ENCODE measurements around the gene SPPL2C.

Gene SPPL2C

DNA sequence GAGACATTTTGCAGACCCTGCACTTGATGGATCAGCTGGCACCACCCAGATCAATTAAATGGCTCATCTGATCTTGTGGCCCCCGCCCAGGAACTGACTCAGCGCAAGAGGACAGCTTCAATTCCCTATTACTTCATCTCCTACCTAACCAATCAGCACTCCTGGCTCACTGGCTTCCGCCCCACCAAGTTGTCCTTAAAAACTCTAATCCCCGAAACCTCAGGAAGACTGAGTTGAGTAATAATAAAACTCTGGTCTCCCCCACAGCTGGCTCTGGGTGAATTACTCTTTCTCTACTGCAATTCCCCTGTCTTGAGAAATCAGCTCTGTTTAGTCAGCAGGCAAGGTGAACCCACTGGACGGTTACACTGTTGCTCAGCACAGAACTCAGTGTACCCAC lies 23.6 kb downstream of the SPPL2C start:
- Histone ChIP-seq H3K4me3 (ENCODE audit: low read length) (no peak overlapping the region), H3K4me2 (ENCODE audit: low read length) (no peak overlapping the region), H3K36me3 (ENCODE audit: insufficient read depth, low read length) (no peaks in the 10 kb centered on the region), H3K9me3 (replicated peaks; ENCODE audit: low read length) (no peaks in the 10 kb centered on the region), H3K4me1 (ENCODE audit: control insufficient read depth, insufficient read depth, low read length) (no peaks in the 10 kb centered on the region), H3K9ac (ENCODE audit: low read depth, low read length) (no peak overlapping the region), H3K27me3 (ENCODE audit: control insufficient read depth, insufficient read depth, low read length) (peaks cover 34% of the 10 kb centered on the region)

DNA sequence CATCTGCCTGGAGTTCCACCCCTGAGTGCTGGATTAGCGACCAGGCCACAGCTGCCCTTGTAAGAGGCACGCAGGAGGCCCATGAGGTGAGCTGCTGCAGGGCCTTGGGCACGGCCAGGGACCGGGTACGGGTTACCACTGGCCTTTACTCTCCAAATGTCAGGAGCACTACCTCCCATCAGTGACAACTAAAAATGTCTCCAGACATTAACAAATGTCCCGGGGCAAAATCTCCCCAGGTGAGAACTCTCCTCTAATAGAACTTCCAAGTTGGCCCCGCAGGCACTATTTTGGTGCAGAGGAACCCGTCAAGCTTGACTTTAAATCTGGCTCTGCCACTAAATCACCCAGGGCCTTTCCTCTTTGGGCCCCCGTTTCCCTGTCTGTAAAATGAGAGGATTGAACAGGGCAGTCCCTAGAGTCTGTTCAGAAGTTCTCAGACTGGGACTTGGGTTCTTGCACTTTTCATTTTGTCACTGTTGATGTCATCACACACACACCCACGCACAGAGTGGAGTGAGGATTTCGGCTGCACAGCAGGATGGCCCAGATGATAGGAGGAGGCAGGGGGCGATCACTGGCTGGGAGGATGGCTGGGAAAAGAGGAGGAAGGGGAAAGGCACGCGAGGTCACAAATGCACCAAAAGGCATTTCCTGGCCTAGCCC lies 25.1 kb downstream of the SPPL2C start:
- no peaks in the 10 kb centered on the region for H3K36me3 ChIP-seq (ENCODE audit: insufficient read depth, low read length)
- H3K4me2 ChIP-seq (ENCODE audit: low read length), result no peak overlapping the region
- H3K27me3 ChIP-seq (ENCODE audit: control insufficient read depth, insufficient read depth, low read length), result peaks cover 29% of the 10 kb centered on the region
- no peak overlapping the region for H3K4me3 ChIP-seq (ENCODE audit: low read length)
- no peaks in the 10 kb centered on the region for H3K9me3 ChIP-seq (replicated peaks; ENCODE audit: low read length)
- H3K9ac ChIP-seq (ENCODE audit: low read depth, low read length), result no peak overlapping the region
- no peaks in the 10 kb centered on the region for H3K4me1 ChIP-seq (ENCODE audit: control insufficient read depth, insufficient read depth, low read length)

DNA sequence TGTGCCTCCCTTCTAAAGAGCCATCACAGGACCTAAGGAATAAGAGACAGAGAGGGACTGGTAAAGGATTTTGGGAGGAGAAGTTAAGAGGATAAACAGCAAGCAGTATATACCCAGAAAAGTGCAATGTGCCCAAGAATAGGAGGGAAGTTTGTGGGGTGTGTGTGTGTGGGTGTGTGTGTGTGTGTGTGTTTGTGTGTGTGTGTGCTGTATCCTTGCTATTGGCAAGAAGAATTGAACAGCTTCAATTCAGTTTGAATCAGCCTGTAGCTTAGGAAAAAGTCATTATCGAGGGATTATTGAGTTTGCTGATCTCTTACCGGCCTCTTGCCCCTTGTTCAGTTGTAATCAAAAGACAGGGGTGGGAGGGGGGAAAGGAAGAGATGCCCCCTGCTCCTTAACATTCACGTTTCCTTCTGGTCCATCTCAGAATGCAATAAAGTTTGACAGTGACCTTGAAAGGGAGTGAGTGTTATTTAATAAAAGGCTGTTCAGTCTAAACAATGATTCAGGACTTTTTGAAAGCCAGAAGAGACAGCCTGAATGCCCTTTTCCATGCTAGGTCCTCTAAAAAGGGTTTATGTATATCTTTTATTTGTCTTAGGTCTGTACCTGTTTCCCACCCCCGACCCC lies 25.8 kb downstream of the SPPL2C start:
- H3K36me3 ChIP-seq (ENCODE audit: insufficient read depth, low read length), result no peaks in the 10 kb centered on the region
- peaks cover 25% of the 10 kb centered on the region for H3K27me3 ChIP-seq (ENCODE audit: control insufficient read depth, insufficient read depth, low read length)
- H3K9me3 ChIP-seq (replicated peaks; ENCODE audit: low read length), result no peaks in the 10 kb centered on the region
- no peaks in the 10 kb centered on the region for H3K4me1 ChIP-seq (ENCODE audit: control insufficient read depth, insufficient read depth, low read length)
- no peak overlapping the region for H3K9ac ChIP-seq (ENCODE audit: low read depth, low read length)
- no peak overlapping the region for H3K4me2 ChIP-seq (ENCODE audit: low read length)
- H3K4me3 ChIP-seq (ENCODE audit: low read length), result no peak overlapping the region

DNA sequence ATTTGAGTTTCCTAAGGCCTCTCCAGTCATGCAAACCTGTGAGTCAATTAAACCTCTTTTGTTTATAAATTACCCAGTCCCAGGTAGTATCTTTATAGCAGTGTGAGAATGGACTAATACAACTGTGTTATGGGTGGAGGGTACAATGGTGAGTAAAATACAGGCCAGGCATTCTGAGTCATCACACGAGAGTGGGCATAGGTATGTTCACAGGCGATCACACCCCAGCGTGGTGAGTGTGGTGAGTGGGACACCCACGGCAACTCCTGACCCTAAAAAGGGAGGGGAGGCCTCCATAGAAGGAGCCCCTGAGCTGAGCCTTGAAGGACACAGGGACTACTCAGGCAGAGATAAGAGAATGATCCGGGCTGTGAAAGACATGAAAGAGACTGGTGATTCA lies 27.0 kb downstream of the SPPL2C start:
- Histone ChIP-seq H3K4me3 (ENCODE audit: low read length) (no peak overlapping the region), H3K4me2 (ENCODE audit: low read length) (no peak overlapping the region), H3K9ac (ENCODE audit: low read depth, low read length) (no peak overlapping the region)

DNA sequence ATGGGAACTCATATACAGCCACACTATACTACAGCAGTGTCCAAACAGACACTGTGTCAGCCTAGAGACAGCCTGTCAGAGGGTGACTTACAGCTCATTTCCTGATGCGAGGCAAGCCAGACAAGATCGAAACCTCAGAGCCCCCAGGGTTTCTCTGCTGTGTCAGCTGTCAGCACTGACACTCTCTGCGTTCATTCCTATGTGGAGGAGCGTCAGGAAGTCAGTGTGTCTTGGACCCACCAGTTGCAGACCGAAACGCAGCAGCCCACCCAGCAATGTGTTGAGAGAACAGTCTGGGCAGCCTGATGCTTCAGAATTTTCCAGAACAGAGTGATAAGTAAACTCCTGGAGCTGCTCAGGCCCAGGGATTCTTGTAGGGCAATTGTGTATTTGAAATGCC lies 29.0 kb downstream of the SPPL2C start:
- no peak overlapping the region for H3K4me3 ChIP-seq (ENCODE audit: low read length)
- H3K27me3 ChIP-seq (ENCODE audit: control insufficient read depth, insufficient read depth, low read length), result peaks cover 18% of the 10 kb centered on the region
- no peaks in the 10 kb centered on the region for H3K9me3 ChIP-seq (replicated peaks; ENCODE audit: low read length)
- no peak overlapping the region for H3K4me2 ChIP-seq (ENCODE audit: low read length)
- H3K9ac ChIP-seq (ENCODE audit: low read depth, low read length), result no peak overlapping the region
- no peaks in the 10 kb centered on the region for H3K36me3 ChIP-seq (ENCODE audit: insufficient read depth, low read length)
- H3K4me1 ChIP-seq (ENCODE audit: control insufficient read depth, insufficient read depth, low read length), result no peaks in the 10 kb centered on the region

More for the DNA sequence above, 27.0 kb downstream of the SPPL2C start:
- Histone ChIP-seq H3K9me3 (replicated peaks; ENCODE audit: low read length) (no peaks in the 10 kb centered on the region), H3K4me1 (ENCODE audit: control insufficient read depth, insufficient read depth, low read length) (no peaks in the 10 kb centered on the region), H3K36me3 (ENCODE audit: insufficient read depth, low read length) (no peaks in the 10 kb centered on the region), H3K27me3 (ENCODE audit: control insufficient read depth, insufficient read depth, low read length) (peaks cover 20% of the 10 kb centered on the region)

DNA sequence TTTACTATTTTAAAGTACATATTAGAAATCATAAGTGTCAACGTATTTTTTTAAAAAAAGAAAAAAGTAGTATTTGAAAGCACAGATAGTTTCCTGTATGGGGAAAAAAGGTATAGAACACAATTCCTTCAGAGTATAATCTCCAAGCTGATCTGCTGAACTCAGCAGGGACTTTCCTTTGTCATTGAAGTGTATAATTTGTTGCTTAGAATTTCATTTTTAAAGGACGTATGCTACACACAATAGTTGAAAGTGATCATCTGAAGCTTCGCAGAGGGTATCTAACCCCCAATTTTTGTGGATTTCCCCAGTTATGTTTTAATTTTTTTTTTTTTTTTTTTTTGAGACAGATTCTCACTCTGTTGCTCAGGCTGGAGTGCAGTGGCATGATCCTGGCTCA lies 29.5 kb downstream of the SPPL2C start:
- Histone ChIP-seq H3K4me1 (ENCODE audit: control insufficient read depth, insufficient read depth, low read length) (no peaks in the 10 kb centered on the region), H3K36me3 (ENCODE audit: insufficient read depth, low read length) (no peaks in the 10 kb centered on the region), H3K4me2 (ENCODE audit: low read length) (no peak overlapping the region), H3K9ac (ENCODE audit: low read depth, low read length) (no peak overlapping the region), H3K4me3 (ENCODE audit: low read length) (no peak overlapping the region), H3K27me3 (ENCODE audit: control insufficient read depth, insufficient read depth, low read length) (peaks cover 18% of the 10 kb centered on the region), H3K9me3 (replicated peaks; ENCODE audit: low read length) (no peaks in the 10 kb centered on the region)

DNA sequence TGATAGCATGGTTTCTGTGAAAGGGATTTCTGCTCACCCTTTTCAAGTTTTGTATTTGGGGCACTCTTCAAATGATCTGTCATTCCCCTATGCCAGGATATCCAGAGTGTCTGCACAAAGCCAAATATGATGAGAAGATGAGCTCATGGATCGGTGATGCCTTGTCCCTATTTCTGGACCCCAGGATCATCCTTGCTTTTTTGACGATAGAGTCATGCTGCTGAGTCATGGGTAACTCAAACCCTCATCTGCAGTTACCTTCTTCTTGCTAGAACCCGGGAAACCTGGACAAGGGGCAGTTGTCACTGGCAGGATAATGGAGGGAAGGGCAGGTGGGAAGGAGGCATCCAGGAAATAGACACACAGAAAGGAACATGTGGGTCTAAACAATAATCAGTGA lies 31.9 kb downstream of the SPPL2C start:
- H3K27me3 ChIP-seq (ENCODE audit: control insufficient read depth, insufficient read depth, low read length), result peaks cover 15% of the 10 kb centered on the region
- no peaks in the 10 kb centered on the region for H3K36me3 ChIP-seq (ENCODE audit: insufficient read depth, low read length)
- no peaks in the 10 kb centered on the region for H3K4me1 ChIP-seq (ENCODE audit: control insufficient read depth, insufficient read depth, low read length)
- no peak overlapping the region for H3K9ac ChIP-seq (ENCODE audit: low read depth, low read length)
- no peak overlapping the region for H3K4me3 ChIP-seq (ENCODE audit: low read length)
- no peaks in the 10 kb centered on the region for H3K9me3 ChIP-seq (replicated peaks; ENCODE audit: low read length)
- no peak overlapping the region for H3K4me2 ChIP-seq (ENCODE audit: low read length)

DNA sequence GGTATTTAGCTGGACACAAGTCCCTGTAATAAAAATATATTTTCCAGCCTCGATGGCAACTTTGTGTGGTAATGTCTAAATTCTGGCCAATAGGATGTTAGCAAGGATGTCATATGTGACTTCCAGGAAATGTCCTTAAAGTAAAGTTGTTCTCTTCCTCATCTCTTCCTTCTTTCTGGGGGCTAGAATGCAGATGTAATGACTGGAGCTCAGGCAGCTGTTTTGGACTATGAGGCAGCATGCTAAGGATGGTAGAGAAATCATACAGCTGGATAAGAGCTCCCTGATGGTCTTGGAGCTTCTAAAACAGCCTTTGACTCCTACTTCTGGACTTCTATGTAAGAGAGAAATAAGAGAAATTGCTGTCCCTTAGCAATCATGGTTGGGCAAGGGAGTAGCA lies 32.8 kb downstream of the SPPL2C start:
- peaks cover 13% of the 10 kb centered on the region for H3K27me3 ChIP-seq (ENCODE audit: control insufficient read depth, insufficient read depth, low read length)
- no peak overlapping the region for H3K4me3 ChIP-seq (ENCODE audit: low read length)
- H3K4me2 ChIP-seq (ENCODE audit: low read length), result no peak overlapping the region
- H3K9ac ChIP-seq (ENCODE audit: low read depth, low read length), result no peak overlapping the region
- no peaks in the 10 kb centered on the region for H3K4me1 ChIP-seq (ENCODE audit: control insufficient read depth, insufficient read depth, low read length)
- no peaks in the 10 kb centered on the region for H3K9me3 ChIP-seq (replicated peaks; ENCODE audit: low read length)
- H3K36me3 ChIP-seq (ENCODE audit: insufficient read depth, low read length), result no peaks in the 10 kb centered on the region

DNA sequence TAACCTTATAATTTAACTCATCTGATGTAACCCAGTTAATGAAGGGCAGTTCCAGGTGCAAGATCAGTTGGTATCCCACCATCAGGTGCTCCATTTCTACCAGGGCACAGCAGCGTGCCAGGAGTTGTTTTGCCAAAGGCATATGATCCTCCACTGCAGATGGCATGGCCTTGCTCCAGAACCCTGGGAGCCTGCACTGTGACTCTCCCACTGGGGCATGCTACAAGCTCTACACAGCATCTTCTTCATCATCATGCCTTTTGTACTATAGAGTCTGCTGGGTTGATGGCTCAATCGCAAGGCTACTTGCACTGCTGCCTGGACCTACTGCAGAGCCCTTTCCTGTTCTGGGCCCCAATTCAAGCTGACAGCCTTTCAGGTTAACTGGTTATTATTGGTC lies 38.4 kb downstream of the SPPL2C start:
- H3K4me1 ChIP-seq (ENCODE audit: control insufficient read depth, insufficient read depth, low read length), result no peaks in the 10 kb centered on the region
- H3K4me2 ChIP-seq (ENCODE audit: low read length), result no peak overlapping the region
- H3K9me3 ChIP-seq (replicated peaks; ENCODE audit: low read length), result no peaks in the 10 kb centered on the region
- no peak overlapping the region for H3K4me3 ChIP-seq (ENCODE audit: low read length)
- no peaks in the 10 kb centered on the region for H3K36me3 ChIP-seq (ENCODE audit: insufficient read depth, low read length)
- H3K27me3 ChIP-seq (ENCODE audit: control insufficient read depth, insufficient read depth, low read length), result no peaks in the 10 kb centered on the region
- H3K9ac ChIP-seq (ENCODE audit: low read depth, low read length), result no peak overlapping the region

DNA sequence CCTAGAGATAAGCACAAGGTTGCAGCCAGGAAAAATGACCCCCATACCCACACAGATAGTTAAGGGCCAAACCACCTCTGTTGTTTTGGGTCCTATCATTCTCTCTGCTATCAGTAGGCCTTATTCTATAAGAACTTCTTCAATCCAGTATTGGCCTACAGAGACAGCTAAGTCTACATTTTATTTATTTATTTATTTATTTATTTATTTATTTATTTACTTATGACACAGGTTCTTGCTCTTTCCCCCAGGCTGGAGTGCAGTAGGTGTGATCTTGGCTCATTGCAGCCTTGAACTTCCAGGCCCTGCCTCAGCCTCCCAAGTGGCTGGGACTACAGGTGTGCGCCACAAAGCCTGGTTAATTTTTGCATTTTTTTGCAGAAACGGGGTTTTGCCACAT lies 42.2 kb downstream of the SPPL2C start:
- Histone ChIP-seq H3K27me3 (ENCODE audit: control insufficient read depth, insufficient read depth, low read length) (peaks cover 23% of the 10 kb centered on the region), H3K4me3 (ENCODE audit: low read length) (no peak overlapping the region), H3K9me3 (replicated peaks; ENCODE audit: low read length) (no peaks in the 10 kb centered on the region), H3K9ac (ENCODE audit: low read depth, low read length) (no peak overlapping the region), H3K4me2 (ENCODE audit: low read length) (no peak overlapping the region), H3K4me1 (ENCODE audit: control insufficient read depth, insufficient read depth, low read length) (no peaks in the 10 kb centered on the region), H3K36me3 (ENCODE audit: insufficient read depth, low read length) (no peaks in the 10 kb centered on the region)

DNA sequence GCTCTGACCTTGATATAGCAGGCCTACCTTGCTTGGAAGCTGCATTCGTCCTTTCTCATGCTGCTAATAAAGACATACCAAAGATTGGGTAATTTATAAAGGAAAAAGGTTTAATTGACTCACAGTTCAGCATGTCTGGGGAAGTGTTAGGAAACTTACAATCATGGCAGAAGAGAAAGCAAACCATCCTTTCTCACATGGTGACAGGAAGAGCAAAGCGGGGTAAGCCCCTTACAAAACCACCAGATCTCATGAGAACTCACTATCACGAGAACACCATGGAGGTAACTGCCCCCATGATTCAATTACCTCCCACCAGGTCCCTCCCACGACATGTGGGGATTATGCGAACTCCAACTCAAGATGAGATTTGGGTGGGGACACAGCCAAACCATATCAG lies 43.7 kb downstream of the SPPL2C start:
- Histone ChIP-seq H3K4me1 (ENCODE audit: control insufficient read depth, insufficient read depth, low read length) (no peaks in the 10 kb centered on the region), H3K4me2 (ENCODE audit: low read length) (no peak overlapping the region)

DNA sequence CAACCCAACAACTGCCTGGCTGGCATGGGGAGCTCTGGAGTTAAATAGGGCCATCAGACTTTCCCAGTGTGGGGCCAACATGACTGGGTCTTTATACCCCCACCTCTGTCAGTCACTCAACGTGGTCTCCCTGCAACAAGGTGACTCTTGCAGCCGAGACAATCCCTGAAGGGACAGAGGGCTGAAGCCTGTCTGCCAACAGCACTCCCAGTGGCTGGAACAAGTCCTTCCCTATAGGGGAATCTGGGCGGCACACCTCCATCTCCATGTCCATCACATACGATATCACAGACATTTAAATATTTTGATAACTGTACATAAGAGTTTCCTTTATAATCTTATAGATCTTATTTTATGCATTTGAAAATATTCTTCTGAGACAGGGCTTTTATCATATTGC lies 44.9 kb downstream of the SPPL2C start:
- no peaks in the 10 kb centered on the region for H3K36me3 ChIP-seq (ENCODE audit: insufficient read depth, low read length)
- H3K27me3 ChIP-seq (ENCODE audit: control insufficient read depth, insufficient read depth, low read length), result peaks cover 26% of the 10 kb centered on the region
- no peaks in the 10 kb centered on the region for H3K9me3 ChIP-seq (replicated peaks; ENCODE audit: low read length)
- no peak overlapping the region for H3K4me2 ChIP-seq (ENCODE audit: low read length)
- H3K9ac ChIP-seq (ENCODE audit: low read depth, low read length), result no peak overlapping the region
- no peak overlapping the region for H3K4me3 ChIP-seq (ENCODE audit: low read length)
- H3K4me1 ChIP-seq (ENCODE audit: control insufficient read depth, insufficient read depth, low read length), result peaks cover 4% of the 10 kb centered on the region

More for the DNA sequence above, 43.7 kb downstream of the SPPL2C start:
- no peak overlapping the region for H3K4me3 ChIP-seq (ENCODE audit: low read length)
- no peaks in the 10 kb centered on the region for H3K36me3 ChIP-seq (ENCODE audit: insufficient read depth, low read length)
- H3K9ac ChIP-seq (ENCODE audit: low read depth, low read length), result no peak overlapping the region
- no peaks in the 10 kb centered on the region for H3K9me3 ChIP-seq (replicated peaks; ENCODE audit: low read length)
- H3K27me3 ChIP-seq (ENCODE audit: control insufficient read depth, insufficient read depth, low read length), result peaks cover 26% of the 10 kb centered on the region

Measured in skeletal muscle satellite cell (primary cell).